Measurements from ENCODE around the gene RAMP1. TPM values are rescaled to one million over a fixed set of nuclear protein-coding genes. Genes with fewer than 3 reads are reported as not detected.

RAMP1 gene
- total RNA-seq, 1 donor from 2014 or later = 176 TPM

- Mint-ChIP-seq H3K27ac (ENCODE audit: unreplicated experiment) (no peak overlapping the region), H3K36me3 (ENCODE audit: low read depth) (no peaks in the 10 kb centered on the region), H3K4me1 (ENCODE audit: low read depth) (peaks cover 9% of the 10 kb centered on the region), H3K4me3 (ENCODE audit: unreplicated experiment) (no peak overlapping the region), H3K27me3 (ENCODE audit: low read depth) (no peaks in the 10 kb centered on the region), H3K9me3 (ENCODE audit: low read depth) (peaks cover 3% of the 10 kb centered on the region)
- TF ChIP-seq, protein P1, sequence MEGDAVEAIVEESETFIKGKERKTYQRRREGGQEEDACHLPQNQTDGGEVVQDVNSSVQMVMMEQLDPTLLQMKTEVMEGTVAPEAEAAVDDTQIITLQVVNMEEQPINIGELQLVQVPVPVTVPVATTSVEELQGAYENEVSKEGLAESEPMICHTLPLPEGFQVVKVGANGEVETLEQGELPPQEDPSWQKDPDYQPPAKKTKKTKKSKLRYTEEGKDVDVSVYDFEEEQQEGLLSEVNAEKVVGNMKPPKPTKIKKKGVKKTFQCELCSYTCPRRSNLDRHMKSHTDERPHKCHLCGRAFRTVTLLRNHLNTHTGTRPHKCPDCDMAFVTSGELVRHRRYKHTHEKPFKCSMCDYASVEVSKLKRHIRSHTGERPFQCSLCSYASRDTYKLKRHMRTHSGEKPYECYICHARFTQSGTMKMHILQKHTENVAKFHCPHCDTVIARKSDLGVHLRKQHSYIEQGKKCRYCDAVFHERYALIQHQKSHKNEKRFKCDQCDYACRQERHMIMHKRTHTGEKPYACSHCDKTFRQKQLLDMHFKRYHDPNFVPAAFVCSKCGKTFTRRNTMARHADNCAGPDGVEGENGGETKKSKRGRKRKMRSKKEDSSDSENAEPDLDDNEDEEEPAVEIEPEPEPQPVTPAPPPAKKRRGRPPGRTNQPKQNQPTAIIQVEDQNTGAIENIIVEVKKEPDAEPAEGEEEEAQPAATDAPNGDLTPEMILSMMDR (IDR thresholded peaks at IDR 0.05) = no peak
- no peak for DNase-seq (ENCODE audit: low spot score)
These were observed 81.4 kb downstream of the RAMP1 start for GRCh38 chr2:237940828-237941227.

GRCh38 chr2:237941239-237941638, 81.8 kb downstream of the RAMP1 start:
- H3K36me3 Mint-ChIP-seq (ENCODE audit: low read depth) = no peaks in the 10 kb centered on the region
- H3K9me3 Mint-ChIP-seq (ENCODE audit: low read depth) = peaks cover 5% of the 10 kb centered on the region
- TF ChIP-seq, protein P1 (IDR thresholded peaks at IDR 0.05) = no peak
- H3K4me1 Mint-ChIP-seq (ENCODE audit: low read depth) = peaks cover 9% of the 10 kb centered on the region
- H3K27me3 Mint-ChIP-seq (ENCODE audit: low read depth) = no peaks in the 10 kb centered on the region
- DNase-seq (ENCODE audit: low spot score) = no peak
- H3K27ac Mint-ChIP-seq (ENCODE audit: unreplicated experiment) = no peak overlapping the region
- H3K4me3 Mint-ChIP-seq (ENCODE audit: unreplicated experiment) = no peak overlapping the region

DNA sequence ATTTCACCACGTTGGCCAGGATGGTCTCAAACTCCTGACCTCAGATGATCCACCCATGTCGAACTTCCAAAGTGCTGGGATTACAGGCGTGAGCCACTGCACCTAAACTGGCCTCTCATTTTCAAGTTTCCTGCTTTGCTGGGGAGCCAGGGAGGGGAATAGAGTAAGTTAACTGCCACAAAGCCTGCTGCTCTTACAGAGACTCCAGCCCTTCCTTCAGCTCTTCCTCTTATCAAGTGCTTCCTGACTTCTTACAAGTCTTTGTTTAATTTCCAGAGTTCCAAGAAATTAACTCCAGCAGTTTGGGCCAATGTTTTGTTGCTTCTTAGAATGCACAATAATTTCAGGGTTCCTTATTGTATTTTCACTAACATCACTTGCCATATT, 83.1 kb downstream of the RAMP1 start:
- no peak overlapping the region for H3K4me3 Mint-ChIP-seq (ENCODE audit: unreplicated experiment)
- no peak overlapping the region for H3K27ac Mint-ChIP-seq (ENCODE audit: unreplicated experiment)
- H3K36me3 Mint-ChIP-seq (ENCODE audit: low read depth) = no peaks in the 10 kb centered on the region
- no peak for DNase-seq (ENCODE audit: low spot score)
- TF ChIP-seq, protein P1 (IDR thresholded peaks at IDR 0.05) = no peak
- no peaks in the 10 kb centered on the region for H3K27me3 Mint-ChIP-seq (ENCODE audit: low read depth)
- H3K9me3 Mint-ChIP-seq (ENCODE audit: low read depth) = peaks cover 11% of the 10 kb centered on the region
- H3K4me1 Mint-ChIP-seq (ENCODE audit: low read depth) = peaks cover 11% of the 10 kb centered on the region

DNA sequence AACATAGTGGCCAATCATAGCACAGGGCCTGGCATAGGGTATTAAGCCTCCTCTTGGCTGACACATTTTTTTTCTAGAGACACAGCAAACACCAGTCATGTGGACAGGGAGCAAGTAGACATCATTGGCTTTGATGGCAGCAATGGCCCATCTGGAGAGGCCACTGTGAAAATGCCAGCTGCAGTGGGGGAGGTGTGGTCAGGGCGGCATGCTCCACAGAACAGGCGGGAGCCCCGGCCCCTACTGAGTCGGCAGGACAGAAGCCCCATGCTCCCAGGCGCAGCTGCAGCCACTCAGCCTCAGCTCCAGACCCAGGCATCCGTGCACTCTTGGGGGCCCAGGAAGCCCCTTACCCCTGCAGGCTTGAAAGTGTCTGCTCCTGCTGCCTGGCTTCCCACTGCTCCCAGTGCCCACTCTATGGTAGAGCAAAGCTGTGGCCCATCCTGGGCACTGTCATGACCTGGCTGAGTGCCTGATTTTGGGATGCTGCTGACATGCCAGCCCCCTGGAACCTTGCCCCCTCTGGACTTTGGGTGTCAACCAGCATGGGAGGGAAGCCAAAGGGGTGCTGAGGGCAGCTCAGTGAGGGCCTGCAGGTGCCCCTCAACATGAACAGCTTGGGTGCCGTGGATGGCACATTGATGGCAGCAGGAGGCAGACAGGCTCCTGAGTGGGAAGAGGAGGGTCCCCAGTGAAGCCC, 84.1 kb downstream of the RAMP1 start:
- Mint-ChIP-seq H3K36me3 (ENCODE audit: low read depth) (no peaks in the 10 kb centered on the region), H3K4me3 (ENCODE audit: unreplicated experiment) (no peak overlapping the region), H3K9me3 (ENCODE audit: low read depth) (peaks cover 11% of the 10 kb centered on the region), H3K27me3 (ENCODE audit: low read depth) (no peaks in the 10 kb centered on the region), H3K4me1 (ENCODE audit: low read depth) (peaks cover 11% of the 10 kb centered on the region), H3K27ac (ENCODE audit: unreplicated experiment) (no peak overlapping the region)
- TF ChIP-seq, protein P1 (IDR thresholded peaks at IDR 0.05) = no peak
- no peak for DNase-seq (ENCODE audit: low spot score)

GRCh38 chr2:237944302-237944701, 84.9 kb downstream of the RAMP1 start:
- no peak for DNase-seq (ENCODE audit: low spot score)
- Mint-ChIP-seq H3K4me3 (ENCODE audit: unreplicated experiment) (no peak overlapping the region), H3K4me1 (ENCODE audit: low read depth) (peaks cover 11% of the 10 kb centered on the region), H3K27ac (ENCODE audit: unreplicated experiment) (no peak overlapping the region), H3K36me3 (ENCODE audit: low read depth) (no peaks in the 10 kb centered on the region), H3K9me3 (ENCODE audit: low read depth) (peaks cover 11% of the 10 kb centered on the region), H3K27me3 (ENCODE audit: low read depth) (no peaks in the 10 kb centered on the region)
- TF ChIP-seq, protein P1 (IDR thresholded peaks at IDR 0.05) = no peak
